Measurements from ENCODE around the gene ELP4.

ELP4 gene

GRCh38 chr11:31815711-31816467, 306.3 kb downstream of the ELP4 start:
- DNase-seq = no peak

GRCh38 chr11:31816468-31817053, 307.0 kb downstream of the ELP4 start:
- DNase-seq = no peak

DNA sequence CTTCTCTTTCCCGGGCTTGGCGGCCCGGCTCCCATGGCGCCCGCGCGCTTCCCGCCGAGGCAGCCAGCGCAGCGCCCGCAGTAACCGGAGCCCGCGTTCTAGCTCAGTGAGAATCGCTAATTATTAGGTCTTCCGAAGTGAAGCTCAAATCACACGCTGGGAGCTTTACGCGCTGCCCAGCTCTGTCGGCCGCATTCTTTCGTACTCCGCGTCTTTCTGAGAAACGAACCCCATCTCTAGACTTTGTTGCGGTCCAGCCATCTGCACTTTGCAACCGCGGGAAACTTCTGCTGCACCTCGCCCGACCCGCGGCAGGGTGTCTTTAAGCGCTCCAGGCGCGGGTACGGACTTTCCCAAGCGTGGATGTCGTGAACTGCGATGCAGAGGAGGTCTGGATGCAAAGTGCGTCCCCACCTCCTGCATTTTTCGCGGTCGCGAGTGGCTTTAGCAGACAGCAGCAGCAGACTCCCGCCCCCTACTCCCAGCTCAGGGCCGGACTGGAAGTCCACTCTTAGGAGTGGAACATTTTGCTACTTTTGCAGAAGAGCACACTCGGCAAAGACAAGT, 307.6 kb downstream of the ELP4 start:
- no peak for DNase-seq

DNA sequence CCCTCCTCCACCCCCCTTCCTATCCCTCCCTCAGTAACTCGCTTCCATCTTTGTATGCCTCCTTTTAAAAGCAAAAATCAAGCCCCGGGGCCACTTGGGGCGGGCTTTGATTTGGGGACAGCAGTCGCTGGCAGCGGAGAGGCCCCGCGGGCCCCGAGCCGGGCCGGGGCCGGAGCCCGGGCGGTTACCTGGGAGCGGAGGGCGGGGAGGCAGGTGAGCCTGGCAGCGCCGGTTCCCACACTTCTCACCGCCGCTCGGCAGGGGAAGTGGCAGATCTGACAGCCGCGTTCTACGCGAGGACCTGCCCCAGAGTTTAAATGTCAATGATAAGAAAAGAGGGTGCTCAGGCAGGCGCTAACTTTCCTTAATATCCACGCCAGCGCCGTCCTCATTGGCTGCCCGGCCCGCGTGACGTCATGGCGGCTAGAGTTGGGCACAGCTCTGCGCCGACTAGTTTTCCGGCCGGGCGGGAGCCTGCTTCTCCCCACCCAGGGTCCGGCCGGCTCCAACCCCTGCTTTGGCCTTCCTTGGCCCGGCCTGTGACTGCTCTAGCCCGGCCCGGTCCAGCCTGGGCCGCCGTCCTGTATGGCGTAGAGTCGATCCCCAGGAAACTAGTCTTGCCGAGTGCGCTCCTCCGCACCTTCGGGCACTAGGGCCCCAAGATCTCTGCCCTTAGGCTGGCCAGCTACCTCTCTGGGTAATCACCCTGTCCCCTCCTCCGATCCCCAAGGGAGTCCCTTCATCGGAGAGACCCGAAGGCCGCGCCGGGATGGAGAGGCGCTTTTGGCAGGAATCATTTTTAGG, 308.3 kb downstream of the ELP4 start:
- no peak for DNase-seq

DNA sequence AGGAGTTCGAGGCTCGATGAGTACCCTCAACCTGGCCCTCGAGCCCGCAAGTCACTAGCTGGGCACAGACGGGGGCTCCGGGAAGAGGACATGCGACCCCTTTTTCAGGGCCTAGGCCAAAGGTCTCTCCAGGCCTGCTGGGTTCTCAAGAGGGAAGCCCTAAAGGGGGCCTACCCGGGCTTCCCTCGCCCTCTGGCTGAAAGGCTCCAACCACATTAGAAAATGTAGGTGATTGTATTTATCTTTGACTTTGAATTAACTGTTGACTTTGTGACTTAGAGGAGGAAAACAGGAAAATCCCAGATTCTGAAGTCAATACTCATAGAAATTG, 308.8 kb downstream of the ELP4 start:
- DNase-seq = no peak

DNA sequence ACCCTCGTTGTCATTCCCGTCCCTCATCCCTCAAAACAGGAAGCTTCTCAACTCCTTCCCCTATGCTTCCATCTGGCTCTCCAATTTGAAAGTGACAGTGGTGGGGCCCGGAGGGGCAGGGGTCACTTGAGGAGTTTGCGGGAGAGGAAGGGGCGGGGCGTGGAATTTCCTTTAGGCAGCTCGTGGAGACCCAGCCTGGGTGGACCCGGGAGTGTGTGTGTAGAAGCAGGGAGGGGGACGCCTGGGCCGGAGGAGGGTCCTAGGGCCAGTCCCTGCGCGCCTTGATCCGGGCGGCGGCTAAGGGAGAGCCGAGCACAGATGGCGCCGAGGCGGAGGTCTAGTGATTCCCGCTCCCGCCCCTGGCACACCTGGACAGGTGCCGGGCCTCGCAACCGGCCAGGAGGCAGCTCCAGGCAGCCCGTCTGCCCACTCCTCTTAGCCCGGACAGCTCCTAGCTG, 309.3 kb downstream of the ELP4 start:
- no peak for DNase-seq

DNA sequence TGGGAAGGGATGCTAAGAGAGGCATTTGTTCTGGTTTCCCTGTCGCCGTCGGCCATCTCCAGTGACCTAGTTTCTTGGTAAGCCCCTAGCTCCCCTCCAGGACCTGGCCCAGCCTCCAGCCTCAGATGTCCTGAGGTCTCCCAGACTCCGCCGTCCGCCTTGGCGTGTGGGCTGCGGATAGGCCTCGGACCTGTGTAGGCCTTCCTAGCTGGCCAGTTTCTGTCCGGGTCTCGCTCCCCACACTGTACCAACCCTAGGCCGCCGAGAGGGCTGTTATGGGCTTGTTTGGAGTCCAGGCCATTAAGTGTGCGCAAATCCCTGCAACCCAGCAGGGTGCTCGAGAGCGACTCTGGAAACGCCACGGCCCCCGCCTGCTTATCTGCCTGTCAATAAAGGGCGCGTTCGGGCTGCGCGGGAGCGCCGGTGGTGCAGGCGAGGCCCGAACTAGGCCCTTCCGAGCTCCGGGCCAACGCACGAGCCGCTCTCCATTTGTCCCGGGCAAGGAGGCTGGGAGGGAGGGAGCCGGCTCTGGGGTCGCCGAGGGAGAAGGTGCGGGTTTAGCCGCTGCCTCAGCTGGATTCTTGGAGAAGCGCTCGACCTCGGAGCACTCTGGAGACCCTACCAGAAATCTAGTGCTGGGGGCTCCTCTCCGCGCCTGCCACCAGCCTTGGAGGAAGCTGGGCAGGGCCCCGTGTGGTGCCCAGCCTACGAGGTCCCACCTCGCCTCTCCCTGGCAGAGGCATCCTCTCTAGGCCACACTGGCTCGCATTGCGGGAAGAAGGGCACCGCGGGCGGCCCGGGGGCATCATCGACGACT, 310.3 kb downstream of the ELP4 start:
- no peak for DNase-seq

DNA sequence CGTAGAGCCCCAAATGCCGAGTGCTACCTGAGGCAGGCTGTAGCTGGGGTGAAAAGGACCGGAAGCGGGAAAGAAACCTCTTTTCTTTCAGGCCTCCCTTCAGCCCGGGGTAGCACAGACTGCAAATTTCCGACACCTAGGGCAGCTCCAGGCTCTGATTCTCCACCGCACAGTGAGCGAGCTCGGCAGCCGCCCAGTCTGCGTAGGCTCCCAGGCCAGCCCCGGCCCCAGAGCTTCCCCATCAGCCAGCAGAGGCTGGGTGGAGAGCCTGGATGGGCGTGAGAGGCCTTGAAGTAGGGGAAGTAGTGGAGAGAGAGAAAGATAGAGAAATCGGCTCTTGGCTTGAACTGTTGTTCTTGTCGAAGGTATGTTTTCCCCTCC, 310.9 kb downstream of the ELP4 start:
- no peak for DNase-seq

- no peak for DNase-seq
Measured at GRCh38 chr11:31821235-31821764, 311.7 kb downstream of the ELP4 start.

- no peak for DNase-seq
Measured at GRCh38 chr11:31821766-31822165, 312.2 kb downstream of the ELP4 start.

- DNase-seq = no peak
Measured at GRCh38 chr11:31822175-31822926, 312.8 kb downstream of the ELP4 start.

GRCh38 chr11:31822927-31823643, 313.5 kb downstream of the ELP4 start:
- DNase-seq = no peak

GRCh38 chr11:31823644-31824331, 314.2 kb downstream of the ELP4 start:
- no peak for DNase-seq

DNA sequence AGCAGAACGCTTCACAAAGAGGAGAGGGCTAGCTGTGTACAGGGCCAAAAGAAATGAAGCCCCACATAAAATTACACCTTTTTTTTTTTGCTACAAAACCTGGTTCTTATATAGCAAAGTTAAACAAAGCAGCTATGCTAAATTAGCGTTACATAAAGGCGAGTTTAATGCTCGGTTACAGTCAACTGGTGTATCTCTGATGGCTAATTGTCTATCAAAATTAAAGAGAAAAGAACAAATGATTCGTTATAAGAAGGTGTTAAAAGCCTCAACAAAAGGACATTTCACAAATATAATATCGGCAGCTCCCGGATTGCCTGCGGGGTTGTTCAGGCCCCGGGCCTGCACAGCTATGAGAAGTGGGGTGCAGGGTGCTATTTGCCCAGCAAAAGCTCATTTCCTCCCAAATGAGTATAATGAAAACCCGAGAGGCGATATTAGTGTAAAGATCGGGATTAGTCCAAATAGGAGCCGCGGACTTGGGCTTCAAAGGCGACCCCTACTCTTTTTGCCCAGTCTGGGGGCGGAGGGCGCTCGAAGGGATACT, 314.8 kb downstream of the ELP4 start:
- no peak for DNase-seq

- DNase-seq = no peak
Measured at GRCh38 chr11:31824879-31825837, 315.6 kb downstream of the ELP4 start.

GRCh38 chr11:31825838-31826484, 316.4 kb downstream of the ELP4 start:
- DNase-seq = no peak

GRCh38 chr11:31826536-31827438, 317.2 kb downstream of the ELP4 start:
- no peak for DNase-seq
